IMR-90 (cell line): ENCODE results near the gene DPP6. TPM values are rescaled to one million over a fixed set of nuclear protein-coding genes. Genes with fewer than 3 reads are reported as not detected.
"Not testable (repeated sequence)": the region's sequence is repeated elsewhere in the genome, so short reads cannot be mapped to it uniquely, and the experiment has no call there.

Experiments
- ATAC-seq: fragments of 200-7000 bp; cut with Tn5 transposase; 2 replicates; pipeline ENCODE4 v1.9.1; 2020; ENCODE audit warnings: low read depth, mild to moderate bottlenecking, moderate library complexity
- BruUV-seq: library from RNA; stranded (reverse); fragments of 400-500 nt; replicated peaks from 2 replicates; lab custom pipeline; 2021; lab: Mats Ljungman, UMichigan
- CTCF ChIA-PET: fragments of 300-600 bp; formaldehyde crosslinking; extraction: SDS; loops from one replicate; lab custom pipeline; 2021; ENCODE audit warnings: antibody characterized with exemption; lab: Yijun Ruan, JAX
- POLR2A ChIA-PET: fragments of 300-600 bp; sonication (Branson Sonifier 250); formaldehyde crosslinking; loops from one replicate; lab custom pipeline; 2022; ENCODE audit warnings: antibody characterized with exemption; ENCODE audit not compliant: unreplicated experiment; lab: Charles Lee
- DNase-seq: peaks from one replicate; pipeline ENCODE4 v3.0.0; 2013
- H2AFZ ChIP-seq: replicated peaks from 2 replicates; pipeline ENCODE3; 2013; ENCODE audit warnings: low read length, mild to moderate bottlenecking; ENCODE audit not compliant: poor library complexity
- H2AK5ac ChIP-seq: 2 replicates; pipeline ENCODE4 v1.6.1; 2013; ENCODE audit warnings: low read depth, low read length, inconsistent platforms
- H2AK9ac ChIP-seq: replicated peaks from 2 replicates; pipeline ENCODE3; 2013; ENCODE audit warnings: mild to moderate bottlenecking, low read depth, low read length, moderate library complexity; ENCODE audit not compliant: poor library complexity
- H2BK120ac ChIP-seq: 2 replicates; pipeline ENCODE4 v1.6.1; 2013; ENCODE audit warnings: low read depth, low read length, inconsistent platforms
- H2BK15ac ChIP-seq: 3 replicates; pipeline ENCODE4 v1.6.1; 2013; ENCODE audit warnings: low read depth, low read length, inconsistent platforms
- H2BK20ac ChIP-seq: 2 replicates; pipeline ENCODE4 v1.6.1; 2013; ENCODE audit warnings: low read depth, mild to moderate bottlenecking, inconsistent platforms, low read length, moderate library complexity
- H2BK5ac ChIP-seq: 2 replicates; pipeline ENCODE4 v1.6.1; 2013; ENCODE audit warnings: mild to moderate bottlenecking, low read depth, low read length, inconsistent platforms; ENCODE audit not compliant: poor library complexity, severe bottlenecking
- H3K14ac ChIP-seq: replicated peaks from 2 replicates; pipeline ENCODE4 v1.6.1; 2013; ENCODE audit warnings: low read depth, low read length, inconsistent platforms
- H3K18ac ChIP-seq: 2 replicates; pipeline ENCODE4 v1.6.1; 2013; ENCODE audit warnings: low read depth, low read length, control low read depth
- H3K23ac ChIP-seq: 2 replicates; pipeline ENCODE4 v1.6.1; 2013; ENCODE audit warnings: low read depth, low read length, inconsistent platforms
- H3K27ac ChIP-seq: 2 replicates; pipeline ENCODE4 v1.5.1; 2013; ENCODE audit warnings: mild to moderate bottlenecking, control low read depth, low read length; ENCODE audit not compliant: insufficient read depth
- H3K27me3 ChIP-seq: 2 replicates; pipeline ENCODE4 v1.6.1; 2013; ENCODE audit warnings: low read length; ENCODE audit not compliant: control insufficient read depth, insufficient read depth
- H3K36me3 ChIP-seq: 2 replicates; pipeline ENCODE4 v1.6.1; 2013; ENCODE audit warnings: low read length, mixed read lengths; ENCODE audit not compliant: control insufficient read depth, insufficient read depth
- H3K4ac ChIP-seq: 2 replicates; pipeline ENCODE4 v1.6.1; 2013; ENCODE audit warnings: low read depth, low read length, inconsistent platforms
- H3K4me1 ChIP-seq: 2 replicates; pipeline ENCODE4 v1.6.1; 2013; ENCODE audit warnings: low read length, mixed read lengths; ENCODE audit not compliant: control insufficient read depth, insufficient read depth
- H3K4me2 ChIP-seq: 2 replicates; pipeline ENCODE4 v1.6.1; 2013; ENCODE audit warnings: low read depth, mild to moderate bottlenecking, control low read depth, low read length, moderate library complexity
- H3K4me3 ChIP-seq: 2 replicates; pipeline ENCODE4 v1.5.1; 2013; ENCODE audit warnings: low read depth, mild to moderate bottlenecking, control low read depth, low read length, moderate library complexity; ENCODE audit not compliant: insufficient read depth
- H3K56ac ChIP-seq: 2 replicates; pipeline ENCODE4 v1.6.1; 2013; ENCODE audit warnings: low read length, inconsistent platforms; ENCODE audit not compliant: insufficient read depth; ENCODE audit errors: extremely low read depth
- H3K79me1 ChIP-seq, 2 experiments: 2 replicates each; pipeline ENCODE4 v1.6.1; 2013; ENCODE audit warnings: low read length in 2 of 2, inconsistent platforms in 1 of 2, low read depth in 1 of 2
- H3K9ac ChIP-seq: 2 replicates; pipeline ENCODE4 v1.6.1; 2013; ENCODE audit warnings: low read depth, low read length, control low read depth
- H3K9me1 ChIP-seq: 2 replicates; pipeline ENCODE4 v1.6.1; 2013; ENCODE audit warnings: low read length, inconsistent platforms; ENCODE audit not compliant: insufficient read depth
- H3K9me3 ChIP-seq: 2 replicates; pipeline ENCODE4 v1.6.1; 2013; ENCODE audit warnings: low read length; ENCODE audit not compliant: control insufficient read depth, insufficient read depth
- H4K20me1 ChIP-seq: 2 replicates; pipeline ENCODE4 v1.6.1; 2013; ENCODE audit warnings: low read length, inconsistent platforms; ENCODE audit not compliant: insufficient read depth
- H4K5ac ChIP-seq: 2 replicates; pipeline ENCODE4 v1.6.1; 2013; ENCODE audit warnings: mild to moderate bottlenecking, low read depth, low read length, control low read depth
- H4K8ac ChIP-seq, 2 experiments: 2 replicates each; pipeline ENCODE4 v1.6.1; 2013; ENCODE audit warnings: low read depth in 2 of 2, low read length in 2 of 2, control low read depth in 1 of 2, inconsistent platforms in 1 of 2
- H4K91ac ChIP-seq: 2 replicates; pipeline ENCODE4 v1.6.1; 2013; ENCODE audit warnings: low read depth, low read length, inconsistent platforms; ENCODE audit not compliant: insufficient read depth
- WGBS, 2 experiments: methylation state at CpG; one replicate each; pipeline versions ENCODE4 v1.1.5 to v1.1.7; 2013; ENCODE audit warnings: missing lambda C conversion rate in 2 of 2; ENCODE audit not compliant: insufficient read length in 1 of 2; ENCODE audit errors: extremely low coverage in 2 of 2; 5-methylcytosine and 5-hydroxymethylcytosine counted together
- dilution Hi-C: fragments of 300-500 bp; cut with HindIII; formaldehyde crosslinking; loops from one replicate; pipeline ENCODE4 v1.14.3; 2018; ENCODE audit warnings: low sequenced_read_pairs; ENCODE audit not compliant: unreplicated experiment
- in situ Hi-C: fragments of 300-500 bp; cut with MboI; formaldehyde crosslinking; loops from 3 replicates; pipeline ENCODE4 v1.14.3; 2019; ENCODE audit warnings: low sequenced_read_pairs, inconsistent platforms, mixed read lengths
- intact Hi-C: fragments of 100-400 bp; cut with micrococcal nuclease; formaldehyde crosslinking; loops from 2 replicates; pipeline ENCODE4 v1.10.0; 2022
- polyA plus RNA-seq, 3 experiments: library from polyadenylated mRNA; depleted of rRNA; stranded (reverse); fragments of >200 nt; gene quantifications; 2 replicates each; pipeline ENCODE4 v1.2.3, GENCODE V29; 2012; ENCODE audit warnings: low replicate concordance in 1 of 3
- total RNA-seq: library from RNA; depleted of rRNA; stranded (reverse); fragments of >200 nt; gene quantifications from 2 replicates; pipeline ENCODE4 v1.2.3, GENCODE V29; 2012

The DPP6 gene
- total and polyA plus RNA-seq, 2 of the 4 experiments (the other 2 are of a cell fraction), result not detected

DNA sequence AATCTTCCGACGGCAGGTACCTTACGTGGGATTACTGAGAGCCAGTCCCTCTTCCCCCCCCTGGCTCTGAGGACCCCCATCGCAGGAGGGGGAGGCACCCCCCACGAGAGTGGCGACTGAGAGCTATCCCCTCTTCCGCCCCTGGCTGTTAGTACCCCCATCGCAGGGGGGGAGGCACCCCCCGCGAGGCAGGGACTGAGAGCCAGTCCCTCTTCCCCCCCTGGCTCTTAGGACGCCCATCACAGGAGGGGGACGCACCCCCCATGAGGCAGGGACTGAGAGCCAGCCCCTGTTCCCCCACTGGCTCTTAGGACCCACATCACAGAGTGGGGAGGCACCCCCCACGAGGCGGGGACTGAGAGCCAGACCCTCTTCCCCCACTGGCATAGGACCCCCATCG lies 8.4 kb downstream of the DPP6 start:
- H3K4me2 ChIP-seq, intact Hi-C loops: not testable (repeated sequence)

DNA sequence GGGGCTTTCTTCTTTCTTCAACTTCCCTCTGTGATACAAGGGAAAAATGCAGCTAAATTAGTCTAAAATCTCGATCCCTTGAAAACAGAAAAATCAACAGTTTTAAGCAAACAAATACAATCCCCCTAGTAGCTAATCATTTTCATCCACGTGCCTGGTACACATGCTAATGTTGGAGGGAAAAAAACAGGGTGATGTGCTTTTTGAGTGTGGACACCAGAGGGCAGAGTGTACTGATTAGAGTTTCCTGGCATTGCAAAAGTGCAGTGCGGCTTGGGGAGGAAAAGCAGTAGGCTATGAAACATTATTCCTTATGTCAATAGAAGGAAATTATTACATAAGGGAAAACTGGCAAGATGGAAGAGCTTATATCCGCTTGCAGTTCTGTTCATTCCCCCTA lies 19.6 kb downstream of the DPP6 start:
- intact Hi-C loops, result not testable (repeated sequence)

More for the DNA sequence above, 8.4 kb downstream of the DPP6 start:
- BruUV-seq, H3K36me3 ChIP-seq, H3K23ac ChIP-seq, H3K79me1 ChIP-seq, ATAC-seq, H3K27me3 ChIP-seq, dilution Hi-C loops, H3K9ac ChIP-seq, DNase-seq, H3K18ac ChIP-seq, H2BK20ac ChIP-seq, H4K20me1 ChIP-seq, H3K4me1 ChIP-seq, H3K9me3 ChIP-seq, H2BK5ac ChIP-seq, H4K8ac ChIP-seq, POLR2A ChIA-PET, H2BK15ac ChIP-seq, H2BK120ac ChIP-seq, H3K27ac ChIP-seq, H2AFZ ChIP-seq, CTCF ChIA-PET, H3K4me3 ChIP-seq, H3K4ac ChIP-seq, H3K9me1 ChIP-seq, H4K5ac ChIP-seq, H2AK5ac ChIP-seq, H3K14ac ChIP-seq, H3K56ac ChIP-seq, H2AK9ac ChIP-seq, H4K91ac ChIP-seq, in situ Hi-C loops: not testable (repeated sequence)
- 20% methylated on average over 1 of the region's 15 CpGs; no CpG with 5 or more reads in 1 of the 2 experiments for WGBS, 2 experiments

More for the DNA sequence above, 19.6 kb downstream of the DPP6 start:
- H3K9ac ChIP-seq, H2BK15ac ChIP-seq, H3K14ac ChIP-seq, H4K8ac ChIP-seq, H3K56ac ChIP-seq, H3K18ac ChIP-seq, H3K4me1 ChIP-seq, H2AFZ ChIP-seq, H3K4ac ChIP-seq, in situ Hi-C loops, dilution Hi-C loops, DNase-seq, H2BK20ac ChIP-seq, H3K27me3 ChIP-seq, H3K23ac ChIP-seq, H2AK5ac ChIP-seq, H3K79me1 ChIP-seq, H4K5ac ChIP-seq, H4K91ac ChIP-seq, H4K20me1 ChIP-seq, H3K9me3 ChIP-seq, H2BK120ac ChIP-seq, POLR2A ChIA-PET, H3K27ac ChIP-seq, H3K36me3 ChIP-seq, H3K4me3 ChIP-seq, H3K4me2 ChIP-seq, CTCF ChIA-PET, H2BK5ac ChIP-seq, H3K9me1 ChIP-seq, H2AK9ac ChIP-seq, BruUV-seq, ATAC-seq: not testable (repeated sequence)
- WGBS, 2 experiments, result no CpG with 5 or more reads among the region's 4 CpGs
